CD8-positive, alpha-beta memory T cell (primary cell): ENCODE measurements around the gene APC. TPM values are rescaled to one million over a fixed set of nuclear protein-coding genes. Genes with fewer than 3 reads are reported as not detected.
A peak's percentile ranks its signal among the peaks of the same experiment; 100 is the strongest.
"Not testable (repeated sequence)": the region's sequence is repeated elsewhere in the genome, so short reads cannot be mapped to it uniquely, and the experiment has no call there.

Experiments used
- CTCF ChIA-PET: fragments of 350-600 bp; sonication (Branson Sonifier 250); formaldehyde crosslinking; loops from one replicate; lab custom pipeline; 2021; ENCODE audit warnings: antibody characterized with exemption; lab: Charles Lee
- POLR2A ChIA-PET: fragments of 350-600 bp; sonication (Branson Sonifier 250); formaldehyde crosslinking; loops from one replicate; lab custom pipeline; 2021; ENCODE audit warnings: antibody characterized with exemption; lab: Charles Lee
- DNase-seq, 5 donors: peaks; one replicate each; pipeline versions ENCODE4 v3.0.0 to v3.0.0-alpha.2; 2020 to 2022; ENCODE audit warnings: mixed read lengths in 1 of 5
- H3K27ac ChIP-seq: one replicate; pipeline ENCODE4 v1.7.0; 2013; ENCODE audit warnings: low read depth, mild to moderate bottlenecking, low read length, moderate library complexity
- H3K27me3 ChIP-seq: 2 replicates; pipeline ENCODE4 v1.7.0; 2013; ENCODE audit warnings: low read length, mild to moderate bottlenecking; ENCODE audit not compliant: insufficient read depth, poor library complexity, severe bottlenecking
- H3K36me3 ChIP-seq: 2 replicates; pipeline ENCODE4 v1.7.0; 2013; ENCODE audit warnings: mild to moderate bottlenecking, low read length, moderate library complexity; ENCODE audit not compliant: insufficient read depth
- H3K4me1 ChIP-seq: 2 replicates; pipeline ENCODE4 v1.7.0; 2013; ENCODE audit warnings: mild to moderate bottlenecking, low read length, moderate library complexity; ENCODE audit not compliant: insufficient read depth
- H3K4me3 ChIP-seq: 2 replicates; pipeline ENCODE4 v1.7.0; 2013; ENCODE audit warnings: mild to moderate bottlenecking, low read length
- H3K9me3 ChIP-seq: 2 replicates; pipeline ENCODE4 v1.7.0; 2013; ENCODE audit warnings: mild to moderate bottlenecking, low read length
- H3K27ac Mint-ChIP-seq, 8 donors: one replicate each; pipeline ENCODE4 v1.8.0; 2020 to 2021; ENCODE audit warnings: mixed read lengths in 8 of 8, mild to moderate bottlenecking in 6 of 8, inconsistent platforms in 3 of 8, moderate library complexity in 3 of 8
- H3K27me3 Mint-ChIP-seq, 2 donors: one replicate each; pipeline ENCODE4 v1.8.0; 2020 to 2021; ENCODE audit warnings: mixed read lengths in 2 of 2, mild to moderate bottlenecking in 1 of 2, moderate library complexity in 1 of 2
- H3K36me3 Mint-ChIP-seq, 3 donors: one replicate each; pipeline ENCODE4 v1.8.0; 2020 to 2021; ENCODE audit warnings: mixed read lengths in 3 of 3, inconsistent platforms in 1 of 3, mild to moderate bottlenecking in 1 of 3
- H3K4me1 Mint-ChIP-seq, 3 donors: one replicate each; pipeline ENCODE4 v1.8.0; 2020 to 2021; ENCODE audit warnings: mixed read lengths in 3 of 3, inconsistent platforms in 1 of 3, mild to moderate bottlenecking in 1 of 3
- H3K4me3 Mint-ChIP-seq, 7 donors: one replicate each; pipeline ENCODE4 v1.8.0; 2020 to 2021; ENCODE audit warnings: mixed read lengths in 7 of 7, mild to moderate bottlenecking in 6 of 7, moderate library complexity in 4 of 7, inconsistent platforms in 2 of 7
- H3K9me3 Mint-ChIP-seq, 5 donors: one replicate each; pipeline ENCODE4 v1.8.0; 2020 to 2022; ENCODE audit warnings: mixed read lengths in 5 of 5, mild to moderate bottlenecking in 3 of 5, moderate library complexity in 2 of 5, inconsistent platforms in 1 of 5
- polyA plus RNA-seq: library from polyadenylated mRNA; unstranded; fragments of 300-500 nt; fragmentation: Illumina TruSeq; gene quantifications from one replicate; pipeline ENCODE4 v1.2.3, GENCODE V29; 2021
- total RNA-seq, 2 experiments: library from RNA; stranded (reverse); gene quantifications; one replicate each; pipeline ENCODE4 v1.2.3, GENCODE V29; 2021

APC gene
- total and polyA plus RNA-seq, 3 experiments from 2014 or later = 23.0 to 24.0 (median 23.1) TPM

GRCh38 chr5:112885001-112885400 lies 147.3 kb downstream of the APC start:
- CTCF ChIA-PET = interaction anchor here (1.2 kb wide), 1 partner anchor 36 kb away, joined by 3 read pairs; no protein-coding TSS in a partner anchor
- peaks cover 15% of the 10 kb centered on the region for H3K36me3 ChIP-seq

GRCh38 chr5:112886975-112887374 lies 149.3 kb downstream of the APC start:
- Mint-ChIP-seq H3K4me1 (peaks cover 35 to 42% (median 39%) of the 10 kb centered on the region in 3 donors), H3K27me3 (no peaks in the 10 kb centered on the region), H3K4me3 (peak overlapping the region in 6 of 7 donors; percentile 47 to 81 (median 72)), H3K27ac (peak overlapping the region; percentile 79 to 92 (median 85)), H3K9me3 (no peaks in the 10 kb centered on the region), H3K36me3 (peaks cover 18 to 25% (median 21%) of the 10 kb centered on the region in 3 donors)
- no peak for DNase-seq
- Histone ChIP-seq H3K9me3 (no peaks in the 10 kb centered on the region), H3K4me1 (peaks cover 27% of the 10 kb centered on the region), H3K36me3 (peaks cover 15% of the 10 kb centered on the region), H3K27ac (no peak overlapping the region), H3K4me3 (peak overlapping the region; percentile 19), H3K27me3 (no peaks in the 10 kb centered on the region)
- CTCF ChIA-PET = interaction anchor here (1.0 to 1.7 kb wide), 2 partner anchors 9 to 13 kb away, joined by 3 to 4 read pairs; no protein-coding TSS in a partner anchor
- POLR2A ChIA-PET = interaction anchor here (0.6 kb wide), 1 partner anchor 57 kb away, joined by 3 read pairs; no protein-coding TSS in a partner anchor

More at GRCh38 chr5:112885001-112885400, 147.3 kb downstream of the APC start:
- POLR2A ChIA-PET = no interaction called here
- peaks cover 30% of the 10 kb centered on the region for H3K4me1 ChIP-seq
- Mint-ChIP-seq H3K27me3 (no peaks in the 10 kb centered on the region), H3K36me3 (peaks cover 18 to 28% (median 20%) of the 10 kb centered on the region in 3 donors), H3K9me3 (no peaks in the 10 kb centered on the region), H3K4me3 (no peak overlapping the region), H3K27ac (peak overlapping the region in 6 of 8 donors; percentile 48 to 97 (median 58)), H3K4me1 (peaks cover 41 to 43% (median 41%) of the 10 kb centered on the region in 3 donors)
- no peak overlapping the region for H3K27ac ChIP-seq
- H3K9me3 ChIP-seq = no peaks in the 10 kb centered on the region
- DNase-seq = no peak
- no peak overlapping the region for H3K4me3 ChIP-seq
- H3K27me3 ChIP-seq = no peaks in the 10 kb centered on the region

GRCh38 chr5:112892066-112892465 lies 154.4 kb downstream of the APC start:
- H3K4me3 ChIP-seq, H3K9me3 ChIP-seq, DNase-seq, H3K27me3 Mint-ChIP-seq, H3K27ac ChIP-seq, POLR2A ChIA-PET, H3K4me3 Mint-ChIP-seq, H3K9me3 Mint-ChIP-seq, H3K27me3 ChIP-seq: not testable (repeated sequence)
- H3K27ac Mint-ChIP-seq = peak overlapping the region in 5 of 8 donors; percentile 4 to 79 (median 30)
- Histone ChIP-seq H3K4me1 (peaks cover 22% of the 10 kb centered on the region), H3K36me3 (peaks cover 11% of the 10 kb centered on the region)
- peaks cover 34 to 49% (median 47%) of the 10 kb centered on the region in 3 donors for H3K4me1 Mint-ChIP-seq
- peaks cover 11 to 53% (median 13%) of the 10 kb centered on the region in 3 donors for H3K36me3 Mint-ChIP-seq
- CTCF ChIA-PET = interaction anchor here (1.0 kb wide), 1 partner anchor 11 kb away, joined by 3 read pairs; no protein-coding TSS in a partner anchor

- ChIA-PET CTCF (interaction anchor here (0.7 kb wide), 1 partner anchor 115 kb away, joined by 3 read pairs; no protein-coding TSS in a partner anchor), POLR2A (no interaction called here)
- no peak for DNase-seq
- H3K36me3 ChIP-seq = peaks cover 11% of the 10 kb centered on the region
- H3K27ac ChIP-seq = no peak overlapping the region
- Mint-ChIP-seq H3K4me3 (no peak overlapping the region), H3K4me1 (peaks cover 31 to 49% (median 43%) of the 10 kb centered on the region in 3 donors), H3K27ac (peak overlapping the region in 5 of 8 donors; percentile 4 to 70 (median 38)), H3K36me3 (peaks cover 11 to 53% (median 13%) of the 10 kb centered on the region in 3 donors), H3K27me3 (no peaks in the 10 kb centered on the region), H3K9me3 (no peaks in the 10 kb centered on the region)
- H3K9me3 ChIP-seq = no peaks in the 10 kb centered on the region
- H3K27me3 ChIP-seq = no peaks in the 10 kb centered on the region
- H3K4me3 ChIP-seq = no peak overlapping the region
- H3K4me1 ChIP-seq = peaks cover 15% of the 10 kb centered on the region
These were observed 155.1 kb downstream of the APC start for GRCh38 chr5:112892776-112893175.

- POLR2A ChIA-PET = no interaction called here
- H3K27ac ChIP-seq = no peak overlapping the region
- H3K4me1 Mint-ChIP-seq = peaks cover 28 to 55% (median 51%) of the 10 kb centered on the region in 3 donors
- no peaks in the 10 kb centered on the region for H3K27me3 Mint-ChIP-seq
- H3K4me3 Mint-ChIP-seq = no peak overlapping the region
- peak overlapping the region in 6 of 8 donors; percentile 2 to 66 (median 36) for H3K27ac Mint-ChIP-seq
- no peak overlapping the region for H3K4me3 ChIP-seq
- DNase-seq = no peak
- H3K4me1 ChIP-seq = no peaks in the 10 kb centered on the region
- CTCF ChIA-PET = interaction anchor here (0.9 to 1.0 kb wide), 2 partner anchors 18 to 26 kb away, joined by 3 read pairs; no protein-coding TSS in a partner anchor
- no peaks in the 10 kb centered on the region for H3K9me3 ChIP-seq
- H3K36me3 ChIP-seq = peaks cover 20% of the 10 kb centered on the region
- H3K27me3 ChIP-seq = no peaks in the 10 kb centered on the region
- H3K36me3 Mint-ChIP-seq = peaks cover 6 to 70% (median 17%) of the 10 kb centered on the region in 3 donors
- H3K9me3 Mint-ChIP-seq = no peaks in the 10 kb centered on the region
These were observed 158.0 kb downstream of the APC start for GRCh38 chr5:112895682-112896081.

Other genes with a start within 250 kb of the APC start
- 10 to 100 TPM; 68.0 to 68.3 TPM for gene SRP19, start 123.4 kb downstream of the APC start, total RNA-seq
- gene SRP19, start 123.4 kb downstream of the APC start, polyA plus RNA-seq = 143 TPM
- gene REEP5, start 184.3 kb downstream of the APC start, total RNA-seq = 10 to 100 TPM; 63.5 to 74.0 TPM
- gene REEP5, start 184.3 kb downstream of the APC start, polyA plus RNA-seq = 121 TPM
- gene DCP2, start 238.9 kb downstream of the APC start, total RNA-seq = 10 to 100 TPM; 54.5 to 61.5 TPM
- 59.5 TPM for gene DCP2, start 238.9 kb downstream of the APC start, polyA plus RNA-seq